Measurements from ENCODE around the gene SLC5A3.

DNA sequence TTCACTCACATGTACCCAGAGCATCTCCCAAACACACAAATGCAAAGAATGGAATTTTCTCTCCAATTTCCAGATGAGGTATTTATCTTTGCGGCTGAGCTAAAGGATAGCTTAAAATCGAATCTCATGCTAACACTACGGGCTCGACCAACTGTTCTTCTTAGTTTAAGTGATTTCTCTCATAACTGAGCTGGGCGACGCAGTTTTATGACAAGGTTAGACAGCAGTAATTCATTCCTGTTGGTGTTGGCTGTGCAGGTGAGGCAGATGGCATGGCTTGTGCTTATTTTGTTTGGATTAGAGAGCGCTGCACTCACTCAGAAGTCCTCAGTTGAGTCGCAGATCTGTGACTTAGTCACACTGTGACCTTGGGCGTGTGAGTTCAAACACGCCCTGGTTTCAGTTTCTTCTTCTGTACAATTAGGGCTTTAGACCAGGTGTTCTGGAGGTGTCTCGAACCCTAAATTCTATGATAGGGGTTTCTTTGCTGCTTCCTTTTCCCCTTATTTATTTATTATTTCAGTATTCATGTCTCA is 41.5 kb upstream of the SLC5A3 start:
- TF ChIP-seq GATA2 (IDR thresholded peaks at IDR 0.05; ENCODE audit: low read depth, low read length) (no peak), GATA3 (IDR thresholded peaks at IDR 0.05; ENCODE audit: low read depth, low read length) (no peak)
